ENCODE data around the gene RHBDF1.
A peak's percentile ranks its signal among the peaks of the same experiment; 100 is the strongest.
"Not testable (repeated sequence)": the region's sequence is repeated elsewhere in the genome, so short reads cannot be mapped to it uniquely, and the experiment has no call there.

Gene RHBDF1

GRCh38 chr16:58491-59439 lies 13.7 kb downstream of the RHBDF1 start:
- no peak for DNase-seq

- no peak for DNase-seq
Observed at GRCh38 chr16:57711-58110, 14.7 kb downstream of the RHBDF1 start.

GRCh38 chr16:56231-56927 lies 16.1 kb downstream of the RHBDF1 start:
- DNase-seq, result no peak

GRCh38 chr16:55571-56136 lies 16.8 kb downstream of the RHBDF1 start:
- no peak for DNase-seq

- no peak for DNase-seq
Observed at GRCh38 chr16:54237-54581, 18.2 kb downstream of the RHBDF1 start.

GRCh38 chr16:53346-54236 lies 18.8 kb downstream of the RHBDF1 start, which contains the start of the genes POLR3K and SNRNP25:
TSS of gene POLR3K (minus strand) at chr16:53608. CDS start at chr16:53586, 22 bp downstream.
TSS of gene SNRNP25 (plus strand) at chr16:53828. CDS start at chr16:54017, 189 bp downstream.
- peak; percentile 81 for DNase-seq

- no peak for DNase-seq
Observed at GRCh38 chr16:50769-51591, 21.5 kb downstream of the RHBDF1 start.

- no peak for DNase-seq
Observed at GRCh38 chr16:47234-47633, 25.2 kb downstream of the RHBDF1 start.

- DNase-seq, result not testable (repeated sequence)
Observed at GRCh38 chr16:46510-46909, 25.9 kb downstream of the RHBDF1 start.

- no peak for DNase-seq
Observed at GRCh38 chr16:45454-45853, 27.0 kb downstream of the RHBDF1 start.

GRCh38 chr16:44655-45054 lies 27.8 kb downstream of the RHBDF1 start:
- no peak for DNase-seq

GRCh38 chr16:43294-43693 lies 29.1 kb downstream of the RHBDF1 start:
- DNase-seq, result no peak

- no peak for DNase-seq
Observed at GRCh38 chr16:42691-43090, 29.7 kb downstream of the RHBDF1 start.

- no peak for DNase-seq
Observed at GRCh38 chr16:42069-42457, 30.4 kb downstream of the RHBDF1 start.

GRCh38 chr16:41439-42068 lies 30.9 kb downstream of the RHBDF1 start:
- no peak for DNase-seq

GRCh38 chr16:38941-39892 lies 33.2 kb downstream of the RHBDF1 start:
- DNase-seq, result no peak

- DNase-seq, result not testable (repeated sequence)
Observed at GRCh38 chr16:38206-38605, 34.2 kb downstream of the RHBDF1 start.

- no peak for DNase-seq
Observed at GRCh38 chr16:37511-37910, 34.9 kb downstream of the RHBDF1 start.

GRCh38 chr16:36336-36984 lies 36.0 kb downstream of the RHBDF1 start:
- no peak for DNase-seq

All from NCI-H1105 (cell line).